HG02938 (cell line): Measurements from ENCODE around the gene MAP3K12.
A peak's percentile ranks its signal among the peaks of the same experiment; 100 is the strongest.

Experiments
- ATAC-seq: cut with Tn5 transposase; IDR thresholded peaks from one replicate; pipeline ENCODE4 v1.9.1; 2021; ENCODE audit warnings: mild to moderate bottlenecking, moderate library complexity; ENCODE audit not compliant: unreplicated experiment

Gene MAP3K12

GRCh38 chr12:53510181-53510812 lies 11.0 kb upstream of the MAP3K12 start:
- ATAC-seq = no peak

- peak; percentile 68 for ATAC-seq
Observed at GRCh38 chr12:53508534-53509170, 9.4 kb upstream of the MAP3K12 start.

DNA sequence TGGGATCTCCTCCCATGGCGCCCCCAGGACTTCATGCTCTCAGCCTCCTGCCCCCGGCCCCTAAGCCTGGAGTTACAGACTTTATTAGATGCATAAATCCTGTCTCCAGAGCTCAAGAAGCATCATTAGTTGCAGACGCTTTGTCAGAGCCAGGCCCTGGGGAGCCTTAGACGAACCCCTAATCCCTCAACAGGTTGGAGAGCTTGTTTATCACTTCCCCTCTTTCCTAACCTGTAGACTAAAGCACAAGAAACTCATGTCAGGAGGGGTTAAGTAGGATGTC lies 8.3 kb upstream of the MAP3K12 start:
- no peak for ATAC-seq

GRCh38 chr12:53506881-53507602 lies 7.8 kb upstream of the MAP3K12 start, which contains the start of gene NPFF:
TSS of gene NPFF (minus strand) at chr12:53507484. CDS start at chr12:53507474, 10 bp downstream.
- ATAC-seq = no peak

DNA sequence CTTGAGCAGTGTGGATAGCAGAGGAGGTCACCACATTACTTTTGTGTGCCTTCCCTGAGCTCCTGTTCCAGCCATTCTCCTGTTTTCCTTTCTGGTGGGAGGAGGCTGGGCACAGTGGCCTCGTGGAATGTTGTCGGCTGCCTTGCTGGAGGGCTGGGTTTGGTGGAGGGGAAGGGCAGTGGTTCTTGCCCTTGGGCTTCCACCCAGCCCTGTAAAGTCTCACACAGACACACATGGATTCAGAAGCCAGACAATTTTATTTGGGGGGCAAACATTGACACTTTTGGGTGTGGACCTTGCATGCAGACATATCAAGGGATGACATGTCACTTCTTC lies 7.2 kb upstream of the MAP3K12 start:
- no peak for ATAC-seq

GRCh38 chr12:53505555-53506449 lies 6.5 kb upstream of the MAP3K12 start:
- ATAC-seq = no peak

GRCh38 chr12:53505086-53505485 lies 5.8 kb upstream of the MAP3K12 start:
- ATAC-seq = no peak

GRCh38 chr12:53504004-53504920 lies 5.0 kb upstream of the MAP3K12 start:
- no peak for ATAC-seq

GRCh38 chr12:53502983-53503728 lies 3.9 kb upstream of the MAP3K12 start:
- no peak for ATAC-seq

- no peak for ATAC-seq
Observed at GRCh38 chr12:53502331-53502730, 3.1 kb upstream of the MAP3K12 start.

- ATAC-seq = no peak
Observed at GRCh38 chr12:53501615-53502181, 2.4 kb upstream of the MAP3K12 start.

DNA sequence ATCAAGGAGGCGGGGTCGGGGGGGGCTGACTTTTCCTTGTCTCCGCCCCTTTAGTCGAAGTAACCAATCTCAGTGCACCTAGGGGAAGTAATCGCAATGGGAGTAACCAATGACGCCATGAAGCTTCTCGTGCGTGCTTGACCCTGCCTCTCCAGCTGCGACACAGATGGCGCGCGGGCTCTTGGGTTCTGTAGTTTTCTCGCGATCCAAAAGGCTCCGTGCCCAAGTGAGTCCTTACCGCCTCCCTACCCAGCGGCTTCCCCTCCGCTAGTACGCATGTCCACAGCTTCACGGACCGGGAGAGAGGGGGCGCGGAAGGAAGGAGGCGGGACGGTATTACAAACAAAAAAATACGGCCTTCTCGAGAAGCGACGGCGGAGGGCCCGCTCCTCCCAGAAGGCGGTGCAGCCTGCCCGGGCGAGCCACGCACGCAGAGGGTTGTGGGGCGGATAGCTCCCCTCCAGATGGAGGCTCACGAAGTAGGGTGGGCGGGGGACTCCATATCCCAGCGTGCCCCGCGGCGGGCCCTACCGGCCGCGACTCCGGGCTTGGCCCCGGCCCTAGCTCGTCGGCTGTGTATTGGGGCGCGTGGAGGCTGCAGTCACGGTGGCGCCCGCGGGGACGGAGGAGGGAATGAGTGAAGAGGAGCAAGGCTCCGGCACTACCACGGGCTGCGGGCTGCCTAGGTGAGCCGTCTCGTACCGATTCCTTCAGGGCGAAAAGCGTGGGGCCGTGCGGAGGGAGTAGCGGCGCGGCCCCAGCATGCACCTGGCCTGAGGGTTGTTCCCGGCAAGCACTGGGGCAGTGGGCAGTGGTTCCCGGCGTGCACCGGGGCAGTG lies 1.7 kb upstream of the MAP3K12 start, which contains the start of gene TARBP2:
Gene TARBP2, plus strand, starts transcription at position 508 of the 839 bp plus-strand sequence. Its CDS starts 126 bp downstream, at position 634.
- peak; percentile 81 for ATAC-seq

DNA sequence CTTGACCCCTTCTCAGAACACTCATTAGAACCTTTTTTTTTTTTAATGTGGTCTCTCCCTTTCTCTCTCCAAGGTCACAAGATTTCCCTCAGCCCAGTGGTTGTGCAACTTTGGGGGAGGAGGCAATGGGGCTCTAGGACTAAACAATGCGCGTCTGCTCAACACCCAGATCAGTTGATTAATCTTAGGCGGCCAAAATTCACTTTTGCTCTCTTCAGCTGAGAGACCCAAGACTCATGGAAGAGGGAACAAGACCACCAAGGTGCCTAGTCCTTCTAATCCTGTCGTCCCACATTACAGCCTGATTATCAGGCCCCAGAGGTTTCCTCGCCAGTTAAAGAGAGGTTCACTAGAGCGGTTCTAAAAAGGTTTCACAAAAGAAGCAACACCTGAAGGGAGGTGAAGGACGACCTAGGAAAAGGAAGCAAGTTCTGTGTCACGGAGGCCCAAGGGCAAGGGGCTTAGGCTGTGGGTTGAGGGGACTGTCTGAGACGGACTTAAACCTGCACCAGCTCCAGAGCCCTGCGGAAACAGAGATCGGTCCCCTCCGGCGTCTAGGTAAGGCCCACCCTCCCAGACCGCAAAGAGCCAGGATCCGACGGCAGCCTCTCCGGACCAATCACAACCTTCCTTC lies 1.0 kb upstream of the MAP3K12 start:
- no peak for ATAC-seq

- ATAC-seq = no peak
Observed at GRCh38 chr12:53498235-53498630, 1.0 kb downstream of the MAP3K12 start.

DNA sequence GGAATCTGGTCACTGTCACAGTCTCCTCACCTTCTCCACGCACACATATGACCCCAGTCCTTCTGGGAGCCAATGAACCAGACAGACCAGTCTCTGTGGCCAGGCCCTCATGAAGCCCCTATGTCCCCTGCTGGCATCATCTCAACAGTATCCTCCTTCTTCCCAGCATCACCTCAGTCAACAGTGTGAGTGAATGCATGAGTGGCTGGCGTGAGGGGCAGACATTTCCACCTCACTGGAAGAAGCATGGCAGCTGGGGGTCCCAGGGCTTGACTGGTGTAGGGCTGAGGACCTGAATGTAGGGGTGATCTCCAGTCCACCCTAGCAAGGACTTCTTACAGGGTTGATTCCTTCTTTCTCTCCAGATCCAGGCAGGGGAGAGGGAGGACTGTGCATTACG lies 1.8 kb downstream of the MAP3K12 start:
- ATAC-seq = no peak

DNA sequence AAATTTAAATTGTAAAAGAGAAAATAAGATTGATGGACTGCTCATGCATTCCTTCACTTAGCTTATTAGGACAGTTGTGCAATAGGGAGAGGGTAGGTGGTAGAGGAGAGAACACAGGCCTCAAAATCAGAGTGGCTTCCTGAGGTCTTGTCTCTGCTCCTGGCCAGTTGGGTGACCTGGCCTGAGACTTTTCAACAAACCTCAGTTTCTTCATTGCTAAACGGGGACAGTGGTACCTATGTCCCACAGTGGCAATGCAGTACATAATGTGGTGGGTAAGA lies 2.6 kb downstream of the MAP3K12 start:
- ATAC-seq = no peak

GRCh38 chr12:53495903-53496751 lies 3.1 kb downstream of the MAP3K12 start:
- ATAC-seq = no peak
